Keratinocyte (primary cell): ENCODE data around the gene PACSIN2. TPM values are rescaled to one million over a fixed set of nuclear protein-coding genes. Genes with fewer than 3 reads are reported as not detected.

Experiments
- DNase-seq: peaks from one replicate; pipeline ENCODE4 v3.0.0-alpha.2; 2011; ENCODE audit warnings: low read depth, missing footprints, low spot score
- FAIRE-seq: peaks from 2 replicates; lab custom pipeline; 2011; peaks lifted over from hg19 to GRCh38; lab: Jason Lieb, UNC
- H2AFZ ChIP-seq: 2 replicates; pipeline ENCODE4 v1.6.0; 2012; ENCODE audit warnings: low read length, control low read depth, inconsistent platforms; ENCODE audit not compliant: control insufficient read depth
- H3K27ac ChIP-seq: 2 replicates; pipeline ENCODE4 v1.5.1; 2011; ENCODE audit warnings: low read length; ENCODE audit not compliant: control insufficient read depth, insufficient read depth
- H3K27me3 ChIP-seq: 3 replicates; pipeline ENCODE4 v1.6.0; 2011; ENCODE audit warnings: low read length; ENCODE audit not compliant: control insufficient read depth, insufficient read depth; ENCODE audit errors: extremely low read depth
- H3K36me3 ChIP-seq, 2 experiments: 2 replicates in 1 of 2; 3 replicates in 1 of 2; pipeline ENCODE4 v1.5.1; 2011; ENCODE audit warnings: low read length in 2 of 2, mild to moderate bottlenecking in 1 of 2; ENCODE audit not compliant: control insufficient read depth in 2 of 2, insufficient read depth in 2 of 2; ENCODE audit errors: extremely low read depth in 1 of 2
- H3K4me1 ChIP-seq: 3 replicates; pipeline ENCODE4 v1.5.1; 2011; ENCODE audit warnings: low read length; ENCODE audit not compliant: control insufficient read depth, insufficient read depth; ENCODE audit errors: extremely low read depth
- H3K4me2 ChIP-seq: 3 replicates; pipeline ENCODE4 v1.6.0; 2011; ENCODE audit warnings: low read depth, low read length; ENCODE audit not compliant: control insufficient read depth, insufficient read depth; ENCODE audit errors: extremely low read depth
- H3K4me3 ChIP-seq, 3 experiments: fragments of 200-600 bp in 1 of 3; sonication (generic) in 1 of 3; 2 replicates in 2 of 3; 3 replicates in 1 of 3; pipeline ENCODE4 v1.5.1; 2011 to 2016; ENCODE audit warnings: low read length in 3 of 3, mild to moderate bottlenecking in 3 of 3, control low read depth in 2 of 3, inconsistent platforms in 1 of 3, low read depth in 1 of 3, mixed read lengths in 1 of 3, mixed run types in 1 of 3, moderate library complexity in 1 of 3; ENCODE audit not compliant: control insufficient read depth in 2 of 3, insufficient read depth in 2 of 3; ENCODE audit errors: extremely low read depth in 1 of 3
- H3K79me2 ChIP-seq: 2 replicates; pipeline ENCODE4 v1.6.0; 2012; ENCODE audit warnings: low read length; ENCODE audit not compliant: control insufficient read depth, insufficient read depth
- H3K9ac ChIP-seq: 3 replicates; pipeline ENCODE4 v1.6.0; 2011; ENCODE audit warnings: low read length; ENCODE audit not compliant: control insufficient read depth, insufficient read depth; ENCODE audit errors: extremely low read depth
- H3K9me1 ChIP-seq: 3 replicates; pipeline ENCODE4 v1.6.0; 2011; ENCODE audit warnings: low read length; ENCODE audit not compliant: control insufficient read depth, insufficient read depth; ENCODE audit errors: extremely low read depth
- H3K9me3 ChIP-seq: 2 replicates; pipeline ENCODE4 v1.5.1; 2012; ENCODE audit warnings: low read depth, low read length; ENCODE audit not compliant: control insufficient read depth
- H4K20me1 ChIP-seq: 3 replicates; pipeline ENCODE4 v1.6.0; 2011; ENCODE audit warnings: low read length; ENCODE audit not compliant: control insufficient read depth, insufficient read depth; ENCODE audit errors: extremely low read depth
- EZH2 ChIP-seq: IDR thresholded peaks from one replicate; pipeline ENCODE4 v1.6.1; 2012; ENCODE audit warnings: inconsistent platforms, mild to moderate bottlenecking, low read length, moderate library complexity
- dilution Hi-C: fragments of 300-500 bp; cut with MboI; formaldehyde crosslinking; loops from one replicate; pipeline ENCODE4 v1.7.0; 2020; ENCODE audit warnings: low sequenced_read_pairs; ENCODE audit not compliant: extremely low pct_ligation_motif_present
- polyA plus RNA-seq, 5 experiments: library from polyadenylated mRNA; depleted of rRNA in 3 of 5; stranded (reverse) in 3 of 5; stranded (forward) in 1 of 5; unstranded in 1 of 5; fragments of >200 nt; gene quantifications; 1 replicate in 1 of 5; 2 replicates in 3 of 5; 3 replicates in 1 of 5; pipeline versions ENCODE4 v1.2.1 to v1.2.3, GENCODE V29; 2011 to 2012; ENCODE audit warnings: missing spikeins in 2 of 5, low read depth in 1 of 5, low replicate concordance in 1 of 5
- TF ChIP-seq, protein P1 (sequence below), 3 experiments: IDR thresholded peaks in 1 of 3; conservative IDR thresholded peaks in 1 of 3; optimal IDR thresholded peaks in 1 of 3; 2 replicates in 2 of 3; 3 replicates in 1 of 3; pipeline versions ENCODE3 to v1.5.1; 2011; ENCODE audit warnings: low read length in 3 of 3, mild to moderate bottlenecking in 3 of 3, moderate library complexity in 2 of 3, control low read depth in 1 of 3, inconsistent platforms in 1 of 3; ENCODE audit not compliant: insufficient read depth in 2 of 3; ENCODE audit errors: extremely low read depth in 1 of 3

PACSIN2 gene
- polyA plus RNA-seq, 1 donor (not counting 4 experiments of a cell fraction or from before 2014, with no cell fraction given) = 55.5 TPM

GRCh38 chr22:42881298-42881697 is 133.7 kb downstream of the PACSIN2 start:
- peaks cover 39 to 60% of the 10 kb centered on the region in 2 experiments for H3K36me3 ChIP-seq
- no peak overlapping the region for H3K9ac ChIP-seq
- no peaks in the 10 kb centered on the region for H3K9me1 ChIP-seq
- H3K27me3 ChIP-seq = no peaks in the 10 kb centered on the region
- no peak overlapping the region for H3K4me2 ChIP-seq
- FAIRE-seq = no peak
- dilution Hi-C loops = no loop called here
- H3K27ac ChIP-seq = no peak overlapping the region
- H3K9me3 ChIP-seq = no peaks in the 10 kb centered on the region
- no peak for DNase-seq
- TF ChIP-seq EZH2 = no peak
- TF ChIP-seq, protein P1, sequence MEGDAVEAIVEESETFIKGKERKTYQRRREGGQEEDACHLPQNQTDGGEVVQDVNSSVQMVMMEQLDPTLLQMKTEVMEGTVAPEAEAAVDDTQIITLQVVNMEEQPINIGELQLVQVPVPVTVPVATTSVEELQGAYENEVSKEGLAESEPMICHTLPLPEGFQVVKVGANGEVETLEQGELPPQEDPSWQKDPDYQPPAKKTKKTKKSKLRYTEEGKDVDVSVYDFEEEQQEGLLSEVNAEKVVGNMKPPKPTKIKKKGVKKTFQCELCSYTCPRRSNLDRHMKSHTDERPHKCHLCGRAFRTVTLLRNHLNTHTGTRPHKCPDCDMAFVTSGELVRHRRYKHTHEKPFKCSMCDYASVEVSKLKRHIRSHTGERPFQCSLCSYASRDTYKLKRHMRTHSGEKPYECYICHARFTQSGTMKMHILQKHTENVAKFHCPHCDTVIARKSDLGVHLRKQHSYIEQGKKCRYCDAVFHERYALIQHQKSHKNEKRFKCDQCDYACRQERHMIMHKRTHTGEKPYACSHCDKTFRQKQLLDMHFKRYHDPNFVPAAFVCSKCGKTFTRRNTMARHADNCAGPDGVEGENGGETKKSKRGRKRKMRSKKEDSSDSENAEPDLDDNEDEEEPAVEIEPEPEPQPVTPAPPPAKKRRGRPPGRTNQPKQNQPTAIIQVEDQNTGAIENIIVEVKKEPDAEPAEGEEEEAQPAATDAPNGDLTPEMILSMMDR (optimal IDR thresholded peaks at IDR 0.05 in 1 of 3, IDR thresholded peaks at IDR 0.05 in 1 of 3, conservative IDR thresholded peaks at IDR 0.05 in 1 of 3; ENCODE audit: extremely low read depth in 1 of 3, insufficient read depth in 2 of 3, low read length in 3 of 3) = no peak
- H3K79me2 ChIP-seq = no peaks in the 10 kb centered on the region
- H4K20me1 ChIP-seq = peaks cover 2% of the 10 kb centered on the region
- H3K4me1 ChIP-seq = peaks cover 5% of the 10 kb centered on the region
- no peak overlapping the region for H2AFZ ChIP-seq
- H3K4me3 ChIP-seq = no peak overlapping the region

DNA sequence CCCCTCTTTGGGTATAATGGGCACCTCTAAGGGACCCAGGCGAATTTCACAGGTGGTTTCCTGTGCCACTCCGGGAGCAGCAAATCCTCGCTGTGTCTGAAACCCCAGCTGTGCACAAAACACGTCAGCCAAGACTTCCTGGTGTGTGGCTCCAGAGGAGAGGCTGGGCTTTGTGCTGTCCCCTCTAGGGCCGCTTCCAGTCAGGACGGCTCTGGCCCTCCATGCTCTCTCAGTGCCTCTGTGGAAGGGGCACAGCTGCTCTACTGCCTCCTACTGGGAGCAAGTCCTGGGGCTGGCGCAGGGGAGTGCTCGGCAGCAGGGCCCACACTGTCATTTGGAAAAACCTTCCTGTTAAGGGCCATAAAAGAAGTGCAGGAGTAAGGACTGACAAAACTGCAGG is 134.1 kb downstream of the PACSIN2 start:
- Histone ChIP-seq H3K4me2 (no peak overlapping the region), H3K27me3 (no peaks in the 10 kb centered on the region), H4K20me1 (peaks cover 2% of the 10 kb centered on the region), H3K4me1 (peaks cover 5% of the 10 kb centered on the region), H3K4me3 (no peak overlapping the region), H3K9me1 (no peaks in the 10 kb centered on the region), H3K27ac (no peak overlapping the region), H2AFZ (no peak overlapping the region), H3K9ac (no peak overlapping the region), H3K79me2 (no peaks in the 10 kb centered on the region), H3K9me3 (no peaks in the 10 kb centered on the region), H3K36me3 (peaks cover 41 to 62% of the 10 kb centered on the region in 2 experiments)
- dilution Hi-C loops = no loop called here
- FAIRE-seq (no peak), DNase-seq (no peak)
- TF ChIP-seq, protein P1 (optimal IDR thresholded peaks at IDR 0.05 in 1 of 3, IDR thresholded peaks at IDR 0.05 in 1 of 3, conservative IDR thresholded peaks at IDR 0.05 in 1 of 3; ENCODE audit: extremely low read depth in 1 of 3, insufficient read depth in 2 of 3, low read length in 3 of 3) = no peak
- no peak for TF ChIP-seq EZH2
